ENCODE results near the gene MAP7. TPM values are rescaled to one million over a fixed set of nuclear protein-coding genes. Genes with fewer than 3 reads are reported as not detected.
"Not testable (repeated sequence)": the region's sequence is repeated elsewhere in the genome, so short reads cannot be mapped to it uniquely, and the experiment has no call there.

MAP7 gene
- total RNA-seq, 2 experiments from 2014 or later, result 0.45 to 0.49 TPM

- H3K36me3 Mint-ChIP-seq (ENCODE audit: low read depth), result no peaks in the 10 kb centered on the region
- DNase-seq, result no peak
- H3K27me3 Mint-ChIP-seq, result no peaks in the 10 kb centered on the region
- no peak for TF ChIP-seq CTCF (IDR thresholded peaks at IDR 0.05)
- Histone ChIP-seq H3K27ac (ENCODE audit: low read depth in 1 of 2, low read length in 2 of 2) (no peak overlapping the region), H3K9me3 (ENCODE audit: control insufficient read depth in 1 of 2, insufficient read depth in 1 of 2, low read length in 2 of 2) (no peaks in the 10 kb centered on the region), H3K4me3 (ENCODE audit: low read length) (no peak overlapping the region), H3K4me1 (ENCODE audit: insufficient read depth, low read length) (no peaks in the 10 kb centered on the region), H3K36me3 (ENCODE audit: insufficient read depth, low read length) (no peaks in the 10 kb centered on the region), H3K27me3 (ENCODE audit: control insufficient read depth in 1 of 2, insufficient read depth in 2 of 2, low read length in 2 of 2) (no peaks in the 10 kb centered on the region)
- ChIA-PET POLR2A (no interaction called here), CTCF (no interaction called here)
- H3K27ac Mint-ChIP-seq, result no peak overlapping the region
- no peak overlapping the region for H3K4me3 Mint-ChIP-seq
- no peaks in the 10 kb centered on the region for H3K9me3 Mint-ChIP-seq
- no peaks in the 10 kb centered on the region for H3K4me1 Mint-ChIP-seq (ENCODE audit: low read depth)
- intact Hi-C loops (cut with DNase I, micrococcal nuclease), result no loop called here
- no peak for ATAC-seq (ENCODE audit: poor library complexity)
Observed at GRCh38 chr6:136437246-136437645, 113.0 kb downstream of the MAP7 start.

GRCh38 chr6:136435101-136435500 lies 115.1 kb downstream of the MAP7 start:
- no peaks in the 10 kb centered on the region for H3K36me3 Mint-ChIP-seq (ENCODE audit: low read depth)
- Histone ChIP-seq H3K4me3 (ENCODE audit: low read length) (no peak overlapping the region), H3K4me1 (ENCODE audit: insufficient read depth, low read length) (no peaks in the 10 kb centered on the region), H3K27me3 (ENCODE audit: control insufficient read depth in 1 of 2, insufficient read depth in 2 of 2, low read length in 2 of 2) (no peaks in the 10 kb centered on the region), H3K9me3 (ENCODE audit: control insufficient read depth in 1 of 2, insufficient read depth in 1 of 2, low read length in 2 of 2) (no peaks in the 10 kb centered on the region), H3K27ac (ENCODE audit: low read depth in 1 of 2, low read length in 2 of 2) (no peak overlapping the region), H3K36me3 (ENCODE audit: insufficient read depth, low read length) (no peaks in the 10 kb centered on the region)
- no peaks in the 10 kb centered on the region for H3K27me3 Mint-ChIP-seq
- no peak for TF ChIP-seq CTCF (IDR thresholded peaks at IDR 0.05)
- intact Hi-C loops (cut with DNase I, micrococcal nuclease), result no loop called here
- no peaks in the 10 kb centered on the region for H3K4me1 Mint-ChIP-seq (ENCODE audit: low read depth)
- DNase-seq, result no peak
- H3K9me3 Mint-ChIP-seq, result no peaks in the 10 kb centered on the region
- CTCF ChIA-PET, result no interaction called here
- H3K4me3 Mint-ChIP-seq, result no peak overlapping the region
- POLR2A ChIA-PET, result no interaction called here
- H3K27ac Mint-ChIP-seq, result no peak overlapping the region
- no peak for ATAC-seq (ENCODE audit: poor library complexity)

- H3K4me3 Mint-ChIP-seq; H3K4me3 ChIP-seq (ENCODE audit: low read length); H3K36me3 ChIP-seq (ENCODE audit: insufficient read depth, low read length); H3K27ac Mint-ChIP-seq; H3K27ac ChIP-seq (ENCODE audit: low read depth in 1 of 2, low read length in 2 of 2); H3K4me1 Mint-ChIP-seq (ENCODE audit: low read depth); H3K36me3 Mint-ChIP-seq (ENCODE audit: low read depth); CTCF ChIA-PET; DNase-seq; H3K27me3 Mint-ChIP-seq; H3K9me3 ChIP-seq (ENCODE audit: control insufficient read depth in 1 of 2, insufficient read depth in 1 of 2, low read length in 2 of 2); H3K4me1 ChIP-seq (ENCODE audit: insufficient read depth, low read length); H3K27me3 ChIP-seq (ENCODE audit: control insufficient read depth in 1 of 2, insufficient read depth in 2 of 2, low read length in 2 of 2); H3K9me3 Mint-ChIP-seq; POLR2A ChIA-PET; ATAC-seq (ENCODE audit: poor library complexity); intact Hi-C loops (cut with DNase I, micrococcal nuclease): not testable (repeated sequence)
Observed at GRCh38 chr6:136431306-136431705, 118.9 kb downstream of the MAP7 start.

GRCh38 chr6:136429264-136430065 lies 120.8 kb downstream of the MAP7 start:
- intact Hi-C loops (cut with DNase I, micrococcal nuclease), result no loop called here
- ChIA-PET POLR2A (no interaction called here), CTCF (no interaction called here)
- Histone ChIP-seq H3K27me3 (ENCODE audit: control insufficient read depth in 1 of 2, insufficient read depth in 2 of 2, low read length in 2 of 2) (no peaks in the 10 kb centered on the region), H3K4me1 (ENCODE audit: insufficient read depth, low read length) (no peaks in the 10 kb centered on the region), H3K4me3 (ENCODE audit: low read length) (no peak overlapping the region), H3K9me3 (ENCODE audit: control insufficient read depth in 1 of 2, insufficient read depth in 1 of 2, low read length in 2 of 2) (no peaks in the 10 kb centered on the region), H3K27ac (ENCODE audit: low read depth in 1 of 2, low read length in 2 of 2) (no peak overlapping the region), H3K36me3 (ENCODE audit: insufficient read depth, low read length) (no peaks in the 10 kb centered on the region)
- ATAC-seq (ENCODE audit: poor library complexity), result no peak
- no peak overlapping the region for H3K27ac Mint-ChIP-seq
- no peaks in the 10 kb centered on the region for H3K27me3 Mint-ChIP-seq
- DNase-seq, result no peak
- no peaks in the 10 kb centered on the region for H3K36me3 Mint-ChIP-seq (ENCODE audit: low read depth)
- no peaks in the 10 kb centered on the region for H3K4me1 Mint-ChIP-seq (ENCODE audit: low read depth)
- no peak for TF ChIP-seq CTCF (IDR thresholded peaks at IDR 0.05)
- no peaks in the 10 kb centered on the region for H3K9me3 Mint-ChIP-seq
- no peak overlapping the region for H3K4me3 Mint-ChIP-seq

Measured in CD4-positive, alpha-beta T cell (primary cell).